OCI-LY7 (cell line): ENCODE data around the gene GNG3. TPM values are rescaled to one million over a fixed set of nuclear protein-coding genes. Genes with fewer than 3 reads are reported as not detected.
"Not testable (repeated sequence)": the region's sequence is repeated elsewhere in the genome, so short reads cannot be mapped to it uniquely, and the experiment has no call there.

Experiments
- BruUV-seq: library from RNA; stranded (reverse); fragments of 400-500 nt; replicated peaks from 2 replicates; lab custom pipeline; 2021; lab: Mats Ljungman, UMichigan
- CTCF ChIA-PET: fragments of 300-600 bp; sonication (Branson Sonifier 250); formaldehyde crosslinking; loops from one replicate; lab custom pipeline; 2022; ENCODE audit warnings: antibody characterized with exemption; ENCODE audit not compliant: unreplicated experiment; lab: Charles Lee
- POLR2A ChIA-PET: fragments of 300-600 bp; sonication (Branson Sonifier 250); formaldehyde crosslinking; loops from one replicate; lab custom pipeline; 2022; ENCODE audit warnings: antibody characterized with exemption; lab: Charles Lee
- DNase-seq: peaks from one replicate; pipeline ENCODE4 v3.0.0-alpha.2; 2015; ENCODE audit warnings: low spot score
- H2AFZ ChIP-seq: fragments of 200-600 bp; sonication (generic), shearing (Covaris generic); 2 replicates; pipeline ENCODE4 v1.6.1; 2014; ENCODE audit warnings: mild to moderate bottlenecking, antibody characterized with exemption, low read length, moderate library complexity
- H3K27ac ChIP-seq: fragments of 200-600 bp; sonication (generic); 2 replicates; pipeline ENCODE4 v1.5.1; 2014; ENCODE audit warnings: mixed run types, low read depth, mild to moderate bottlenecking, moderate library complexity, low read length, inconsistent platforms; ENCODE audit not compliant: poor library complexity, severe bottlenecking
- H3K36me3 ChIP-seq: fragments of 200-600 bp; sonication (generic); 2 replicates; pipeline ENCODE4 v1.6.1; 2014; ENCODE audit warnings: mild to moderate bottlenecking, antibody characterized with exemption, low read length, moderate library complexity, mixed read lengths; ENCODE audit not compliant: insufficient read depth
- H3K4me1 ChIP-seq: fragments of 200-600 bp; sonication (generic); 2 replicates; pipeline ENCODE4 v1.5.1; 2014; ENCODE audit warnings: mild to moderate bottlenecking, low read length; ENCODE audit not compliant: insufficient read depth, poor library complexity, severe bottlenecking
- H3K4me2 ChIP-seq: fragments of 200-600 bp; sonication (generic); 2 replicates; pipeline ENCODE4 v1.6.1; 2014; ENCODE audit warnings: mild to moderate bottlenecking, low read length
- H3K4me3 ChIP-seq: fragments of 200-600 bp; sonication (generic); 2 replicates; pipeline ENCODE4 v1.5.1; 2014; ENCODE audit warnings: mild to moderate bottlenecking, low read depth, low read length; ENCODE audit not compliant: poor library complexity, severe bottlenecking
- H3K79me2 ChIP-seq: fragments of 200-600 bp; sonication (generic); 2 replicates; pipeline ENCODE4 v1.6.1; 2016; ENCODE audit warnings: low read depth, mild to moderate bottlenecking, low read length, moderate library complexity, mixed read lengths; ENCODE audit not compliant: insufficient read depth
- H3K9me2 ChIP-seq: fragments of 200-600 bp; sonication (generic); 2 replicates; pipeline ENCODE4 v1.6.1; 2016; ENCODE audit warnings: mild to moderate bottlenecking, low read length, mixed read lengths; ENCODE audit not compliant: insufficient read depth
- H3K9me3 ChIP-seq: fragments of 200-600 bp; sonication (generic); 2 replicates; pipeline ENCODE4 v1.6.1; 2014; ENCODE audit warnings: mild to moderate bottlenecking, mixed run types, low read length, mixed read lengths
- H4K20me1 ChIP-seq: fragments of 200-600 bp; sonication (generic); 2 replicates; pipeline ENCODE4 v1.6.1; 2014; ENCODE audit warnings: mild to moderate bottlenecking, antibody characterized with exemption, low read length, moderate library complexity, mixed read lengths; ENCODE audit not compliant: insufficient read depth
- EZH2phosphoT487 ChIP-seq: fragments of 200-600 bp; sonication (generic); IDR thresholded peaks from 2 replicates; pipeline ENCODE4 v1.6.1; 2018; ENCODE audit warnings: low read depth, borderline replicate concordance, mild to moderate bottlenecking, mixed run types, antibody characterized with exemption, low read length, moderate library complexity, mixed read lengths
- intact Hi-C: fragments of 100-400 bp; cut with micrococcal nuclease; formaldehyde crosslinking; loops from one replicate; pipeline ENCODE4 v1.10.0; 2022; ENCODE audit not compliant: unreplicated experiment
- total RNA-seq, 2 experiments: library from RNA; depleted of rRNA in 1 of 2; stranded (reverse); fragments of >200 nt in 1 of 2; shearing (Covaris generic) in 1 of 2; gene quantifications; 2 replicates each; pipeline ENCODE4 v1.2.3, GENCODE V29; 2014 to 2022
- TF ChIP-seq, protein P1 (sequence below): fragments of 200-600 bp; sonication (generic); conservative IDR thresholded peaks from 2 replicates; pipeline ENCODE4 v1.5.1; 2014; ENCODE audit warnings: mild to moderate bottlenecking, antibody characterized with exemption, low read length, moderate library complexity, mixed read lengths

Gene GNG3
- total RNA-seq, 2 experiments from 2014 or later, result not detected

DNA sequence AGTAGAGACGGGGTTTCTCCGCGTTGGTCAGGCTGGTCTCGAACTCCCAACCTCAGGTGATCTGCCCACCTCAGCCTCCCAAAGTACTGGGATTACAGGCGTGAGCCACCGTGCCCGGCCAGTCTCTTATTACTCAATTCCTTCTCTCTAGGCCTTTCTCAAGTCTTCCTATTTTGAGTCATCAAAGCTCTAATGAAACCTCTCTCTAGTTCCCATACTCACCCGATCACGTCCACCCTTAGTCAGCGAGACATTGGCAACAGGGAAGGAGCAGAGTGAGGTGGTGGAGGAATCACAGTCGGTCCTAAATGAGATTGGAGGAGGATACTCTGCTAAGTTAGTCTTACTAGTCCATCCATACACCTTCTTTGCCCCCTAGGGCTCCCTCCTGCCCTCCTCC, 5.2 kb upstream of the GNG3 start:
- Histone ChIP-seq H3K79me2 (no peaks in the 10 kb centered on the region), H3K4me1 (peaks cover 16% of the 10 kb centered on the region), H2AFZ (no peak overlapping the region), H3K27ac (no peak overlapping the region), H3K4me3 (no peak overlapping the region), H3K4me2 (no peak overlapping the region), H4K20me1 (no peaks in the 10 kb centered on the region), H3K9me2 (no peaks in the 10 kb centered on the region), H3K36me3 (peaks cover 79% of the 10 kb centered on the region), H3K9me3 (no peaks in the 10 kb centered on the region)
- ChIA-PET CTCF (no interaction called here), POLR2A (no interaction called here)
- intact Hi-C loops, result no loop called here
- BruUV-seq, result no TSS peak
- TF ChIP-seq EZH2phosphoT487, result no peak
- DNase-seq, result no peak

DNA sequence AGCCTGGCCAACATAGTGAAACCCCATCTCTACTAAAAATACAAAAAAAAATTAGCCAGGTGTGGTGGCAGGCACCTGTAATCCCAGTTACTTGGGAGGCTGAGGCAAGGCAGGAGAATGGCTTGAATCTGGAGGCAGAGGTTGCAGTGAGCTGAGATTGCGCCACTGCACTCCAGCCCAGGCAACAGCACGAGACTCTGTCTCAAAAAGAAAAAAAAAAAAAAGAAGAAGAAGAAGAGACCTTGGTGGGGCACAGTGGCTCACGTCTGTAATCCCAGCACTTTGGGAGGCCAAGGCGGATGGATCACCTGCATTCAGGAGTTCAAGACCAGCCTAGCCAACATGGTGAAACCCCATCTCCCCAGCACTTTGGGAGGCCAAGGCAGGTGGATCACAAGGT, 3.6 kb upstream of the GNG3 start:
- intact Hi-C loops, H3K4me3 ChIP-seq, H3K9me2 ChIP-seq, H3K9me3 ChIP-seq, H3K4me2 ChIP-seq, H3K79me2 ChIP-seq, DNase-seq, BruUV-seq, H2AFZ ChIP-seq, CTCF ChIA-PET, H3K27ac ChIP-seq, H4K20me1 ChIP-seq: not testable (repeated sequence)
- POLR2A ChIA-PET, result interaction anchor here (0.6 kb wide), 1 partner anchor 56 kb away, joined by 10 read pairs; no protein-coding TSS in a partner anchor
- H3K4me1 ChIP-seq, result peaks cover 33% of the 10 kb centered on the region
- peaks cover 90% of the 10 kb centered on the region for H3K36me3 ChIP-seq

DNA sequence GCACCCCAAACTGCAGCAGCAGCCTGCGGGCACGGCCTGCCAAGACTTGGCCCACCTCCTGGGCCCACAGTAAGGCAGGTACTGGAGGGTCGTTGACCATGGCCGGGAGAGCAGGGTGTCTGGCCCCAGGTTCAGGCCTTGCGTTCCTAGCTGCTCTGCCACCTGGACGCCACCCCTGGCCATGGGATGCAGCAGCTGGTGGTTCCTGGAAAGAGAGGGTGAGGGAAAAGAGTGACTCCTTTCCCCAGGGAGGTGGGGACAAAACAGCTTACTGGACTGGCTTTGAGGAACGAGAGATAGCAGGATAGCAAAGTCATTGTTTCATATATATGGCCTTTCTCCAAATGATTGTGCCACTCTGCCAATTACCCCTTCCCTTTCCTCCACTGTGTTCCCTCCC, 2.1 kb upstream of the GNG3 start:
- intact Hi-C loops, result no loop called here
- H3K4me2 ChIP-seq, result peak overlapping the region; percentile 94
- H3K4me1 ChIP-seq, result peaks cover 44% of the 10 kb centered on the region
- peak overlapping the region; percentile 19 for H3K27ac ChIP-seq
- ChIA-PET POLR2A (interaction anchor here (0.7 to 1.6 kb wide), 4 partner anchors 9 to 120 kb away, joined by 3 to 5 read pairs (median 4); no protein-coding TSS in a partner anchor), CTCF (interaction anchor here (1.2 kb wide), 1 partner anchor 16 kb away, joined by 3 read pairs; the partner anchor contains the start of gene LRRN4CL)
- H3K36me3 ChIP-seq, result peaks cover 93% of the 10 kb centered on the region
- DNase-seq, result no peak
- H2AFZ ChIP-seq, result no peak overlapping the region; the same call in 1 of the 2 replicates
- no TSS peak for BruUV-seq
- no peaks in the 10 kb centered on the region for H3K9me3 ChIP-seq
- H4K20me1 ChIP-seq, result no peaks in the 10 kb centered on the region
- H3K4me3 ChIP-seq, result peak overlapping the region; percentile 73
- no peak for TF ChIP-seq EZH2phosphoT487
- TF ChIP-seq, protein P1, sequence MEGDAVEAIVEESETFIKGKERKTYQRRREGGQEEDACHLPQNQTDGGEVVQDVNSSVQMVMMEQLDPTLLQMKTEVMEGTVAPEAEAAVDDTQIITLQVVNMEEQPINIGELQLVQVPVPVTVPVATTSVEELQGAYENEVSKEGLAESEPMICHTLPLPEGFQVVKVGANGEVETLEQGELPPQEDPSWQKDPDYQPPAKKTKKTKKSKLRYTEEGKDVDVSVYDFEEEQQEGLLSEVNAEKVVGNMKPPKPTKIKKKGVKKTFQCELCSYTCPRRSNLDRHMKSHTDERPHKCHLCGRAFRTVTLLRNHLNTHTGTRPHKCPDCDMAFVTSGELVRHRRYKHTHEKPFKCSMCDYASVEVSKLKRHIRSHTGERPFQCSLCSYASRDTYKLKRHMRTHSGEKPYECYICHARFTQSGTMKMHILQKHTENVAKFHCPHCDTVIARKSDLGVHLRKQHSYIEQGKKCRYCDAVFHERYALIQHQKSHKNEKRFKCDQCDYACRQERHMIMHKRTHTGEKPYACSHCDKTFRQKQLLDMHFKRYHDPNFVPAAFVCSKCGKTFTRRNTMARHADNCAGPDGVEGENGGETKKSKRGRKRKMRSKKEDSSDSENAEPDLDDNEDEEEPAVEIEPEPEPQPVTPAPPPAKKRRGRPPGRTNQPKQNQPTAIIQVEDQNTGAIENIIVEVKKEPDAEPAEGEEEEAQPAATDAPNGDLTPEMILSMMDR, result no peak
- no peaks in the 10 kb centered on the region for H3K9me2 ChIP-seq
- H3K79me2 ChIP-seq, result no peaks in the 10 kb centered on the region
